Measurements from ENCODE around the gene KHDC3L. TPM values are rescaled to one million over a fixed set of nuclear protein-coding genes. Genes with fewer than 3 reads are reported as not detected.
A peak's percentile ranks its signal among the peaks of the same experiment; 100 is the strongest.

The KHDC3L gene
- total RNA-seq, 4 donors from 2014 or later: not detected

- Histone ChIP-seq H3K27me3 (no peaks in the 10 kb centered on the region), H3K9me3 (no peaks in the 10 kb centered on the region), H3K4me3 (no peak overlapping the region), H3K4me1 (no peaks in the 10 kb centered on the region), H3K36me3 (no peaks in the 10 kb centered on the region), H3K27ac (no peak overlapping the region)
- 87 to 93% methylated on average over 2 of the region's 6 CpGs for WGBS, 2 donors (ENCODE audit: low coverage in 1 of 2)
- ATAC-seq: no peak
- TF ChIP-seq EP300 (IDR thresholded peaks at IDR 0.05) (no peak), POLR2AphosphoS5 (IDR thresholded peaks at IDR 0.05) (no peak), POLR2A (IDR thresholded peaks at IDR 0.05) (no peak), CTCF (IDR thresholded peaks at IDR 0.05) (no peak)
Measured at GRCh38 chr6:73382462-73383113, 20.1 kb downstream of the KHDC3L start.

GRCh38 chr6:73388433-73388799, 26.0 kb downstream of the KHDC3L start:
- H3K27ac ChIP-seq: peak overlapping the region in 2 of 4 donors; percentile 64 to 72
- H3K4me3 ChIP-seq: peak overlapping the region; percentile 46 to 54
- peaks cover 0 to 12% (median 0%) of the 10 kb centered on the region in 3 donors for H3K4me1 ChIP-seq
- WGBS, 2 donors (ENCODE audit: low coverage in 1 of 2): 27 to 28% methylated on average over 3 to 4 of the region's 4 CpGs
- TF ChIP-seq POLR2AphosphoS5 (IDR thresholded peaks at IDR 0.05) (no peak), CTCF (IDR thresholded peaks at IDR 0.05) (no peak)
- no peaks in the 10 kb centered on the region for H3K36me3 ChIP-seq
- H3K9me3 ChIP-seq: no peaks in the 10 kb centered on the region
- ATAC-seq: no peak
- H3K27me3 ChIP-seq: no peaks in the 10 kb centered on the region

- Histone ChIP-seq H3K36me3 (no peaks in the 10 kb centered on the region), H3K9me3 (no peaks in the 10 kb centered on the region), H3K4me3 (peak overlapping the region; percentile 46 to 54), H3K27ac (peak overlapping the region in 2 of 4 donors; percentile 64 to 72), H3K4me1 (peaks cover 0 to 12% (median 0%) of the 10 kb centered on the region in 3 donors), H3K27me3 (no peaks in the 10 kb centered on the region)
- WGBS, 2 donors (ENCODE audit: low coverage in 1 of 2): 17 to 19% methylated on average over 8 to 13 of the region's 38 CpGs
- peak; percentile 81 for ATAC-seq
- TF ChIP-seq POLR2AphosphoS5 (IDR thresholded peaks at IDR 0.05) (no peak), CTCF (IDR thresholded peaks at IDR 0.05) (peak in 3 of 4 experiments; percentile 25 to 70 (median 43))
Measured at GRCh38 chr6:73388800-73389512, 26.5 kb downstream of the KHDC3L start.

GRCh38 chr6:73389854-73390253, 27.4 kb downstream of the KHDC3L start:
- 83 to 89% methylated on average over 9 of the region's 10 CpGs for whole genome bisulfite sequencing, 2 donors (ENCODE audit: low coverage in 1 of 2)

More at GRCh38 chr6:73389854-73390253, 27.4 kb downstream of the KHDC3L start:
- no peak overlapping the region for H3K27ac ChIP-seq
- no peaks in the 10 kb centered on the region for H3K27me3 ChIP-seq
- H3K4me3 ChIP-seq: no peak overlapping the region
- TF ChIP-seq EP300 (IDR thresholded peaks at IDR 0.05) (no peak), POLR2A (IDR thresholded peaks at IDR 0.05) (no peak), POLR2AphosphoS5 (IDR thresholded peaks at IDR 0.05) (no peak), CTCF (IDR thresholded peaks at IDR 0.05) (no peak)
- no peak for ATAC-seq
- peaks cover 0 to 12% (median 0%) of the 10 kb centered on the region in 3 donors for H3K4me1 ChIP-seq
- H3K36me3 ChIP-seq: no peaks in the 10 kb centered on the region
- H3K9me3 ChIP-seq: no peaks in the 10 kb centered on the region

All from gastroesophageal sphincter (tissue), 4 donors.